ENCODE results near the gene DNMT3A.
"Not testable (repeated sequence)": the region's sequence is repeated elsewhere in the genome, so short reads cannot be mapped to it uniquely, and the experiment has no call there.

DNMT3A gene

GRCh38 chr2:25279091-25279651 is 62.6 kb downstream of the DNMT3A start:
- no peak for DNase-seq

- DNase-seq, result peak; percentile 75
Observed at GRCh38 chr2:25276569-25277465, 64.9 kb downstream of the DNMT3A start.

- no peak for DNase-seq
Observed at GRCh38 chr2:25275575-25275965, 66.2 kb downstream of the DNMT3A start.

- DNase-seq, result no peak
Observed at GRCh38 chr2:25274868-25275574, 66.7 kb downstream of the DNMT3A start.

GRCh38 chr2:25273985-25274535 is 67.7 kb downstream of the DNMT3A start:
- no peak for DNase-seq

- not testable (repeated sequence) for DNase-seq
Observed at GRCh38 chr2:25272705-25273104, 69.0 kb downstream of the DNMT3A start.

- no peak for DNase-seq
Observed at GRCh38 chr2:25270061-25270460, 71.7 kb downstream of the DNMT3A start.

- DNase-seq, result no peak
Observed at GRCh38 chr2:25269233-25269632, 72.5 kb downstream of the DNMT3A start.

- no peak for DNase-seq
Observed at GRCh38 chr2:25268139-25268538, 73.6 kb downstream of the DNMT3A start.

GRCh38 chr2:25266399-25266798 is 75.3 kb downstream of the DNMT3A start:
- no peak for DNase-seq

GRCh38 chr2:25265802-25266201 is 75.9 kb downstream of the DNMT3A start:
- DNase-seq, result no peak

- DNase-seq, result no peak
Observed at GRCh38 chr2:25265001-25265400, 76.7 kb downstream of the DNMT3A start.

GRCh38 chr2:25262288-25262687 is 79.4 kb downstream of the DNMT3A start:
- DNase-seq, result no peak

GRCh38 chr2:25259737-25260124 is 82.0 kb downstream of the DNMT3A start:
- no peak for DNase-seq

GRCh38 chr2:25258847-25259736 is 82.6 kb downstream of the DNMT3A start:
- DNase-seq, result no peak

GRCh38 chr2:25257931-25258846 is 83.5 kb downstream of the DNMT3A start:
- DNase-seq, result no peak

- DNase-seq, result no peak
Observed at GRCh38 chr2:25257032-25257552, 84.6 kb downstream of the DNMT3A start.

GRCh38 chr2:25256488-25256875 is 85.2 kb downstream of the DNMT3A start:
- no peak for DNase-seq

- DNase-seq, result no peak
Observed at GRCh38 chr2:25255745-25256487, 85.8 kb downstream of the DNMT3A start.

GRCh38 chr2:25254961-25255360 is 86.8 kb downstream of the DNMT3A start:
- DNase-seq, result no peak

Measured in activated CD4-positive, alpha-beta T cell treated with anti-CD3 and anti-CD28 coated beads, Interleukin-2, amount 50 U/mL, for 16 hours (primary cell).